Heart right ventricle (tissue), 16 donors: Measurements from ENCODE around the gene PSD4. TPM values are rescaled to one million over a fixed set of nuclear protein-coding genes. Genes with fewer than 3 reads are reported as not detected.

Experiments used
- ATAC-seq, 8 donors: fragments of 200-7000 bp; cut with Tn5 transposase; one replicate each; pipeline ENCODE4 v1.9.1; 2020; ENCODE audit warnings: mild to moderate bottlenecking in 8 of 8, moderate library complexity in 8 of 8, moderate number of reproducible peaks in 1 of 8
- DNase-seq, 2 donors: peaks; one replicate each; pipeline ENCODE4 v3.0.0-alpha.2; 2020
- H3K27ac ChIP-seq, 10 donors: fragments of 200-600 bp; sonication (generic) in 2 of 10; one replicate each; pipeline versions ENCODE4 v1.5.0 to v1.8.0; 2020 to 2022; ENCODE audit warnings: mild to moderate bottlenecking in 3 of 10
- H3K27me3 ChIP-seq, 7 donors: fragments of 200-600 bp; one replicate each; pipeline ENCODE4 v1.8.0; 2021 to 2022; ENCODE audit warnings: mild to moderate bottlenecking in 2 of 7
- H3K36me3 ChIP-seq, 9 donors: fragments of 200-600 bp; sonication (generic) in 1 of 9; one replicate each; pipeline versions ENCODE4 v1.5.0 to v1.8.0; 2020 to 2022; ENCODE audit warnings: mild to moderate bottlenecking in 2 of 9
- H3K4me1 ChIP-seq, 9 donors: fragments of 200-600 bp; sonication (generic) in 1 of 9; one replicate each; pipeline versions ENCODE4 v1.5.0 to v1.8.0; 2020 to 2022; ENCODE audit warnings: mild to moderate bottlenecking in 4 of 9
- H3K4me3 ChIP-seq, 10 donors: fragments of 200-600 bp; sonication (generic) in 2 of 10; one replicate each; pipeline versions ENCODE4 v1.5.0 to v1.8.0; 2020 to 2022; ENCODE audit warnings: mild to moderate bottlenecking in 7 of 10, moderate library complexity in 2 of 10
- H3K9me3 ChIP-seq, 11 donors: fragments of 200-600 bp in 10 of 11; sonication (generic) in 2 of 11; one replicate each; pipeline versions ENCODE4 v1.5.0 to v1.8.0; 2013 to 2022; ENCODE audit warnings: mild to moderate bottlenecking in 2 of 11, control low read depth in 1 of 11, moderate library complexity in 1 of 11
- WGBS, 2 donors: extraction: QIAGEN DNeasy Blood & Tissue Kit; methylation state at CpG; one replicate each; pipeline ENCODE4 v1.1.7; 2013; ENCODE audit warnings: inconsistent platforms in 1 of 2; 5-methylcytosine and 5-hydroxymethylcytosine counted together
- intact Hi-C, 10 donors: fragments of 100-400 bp; cut with DNase I; formaldehyde crosslinking; loops; one replicate each; pipeline versions ENCODE4 v1.11.1 to v1.14.2; 2022
- polyA plus RNA-seq, 2 donors: library from polyadenylated mRNA; stranded (reverse); fragments of 200-250 nt; gene quantifications; one replicate each; pipeline ENCODE4 v1.2.3, GENCODE V29; 2013
- total RNA-seq, 10 donors: library from RNA; stranded (reverse); fragmentation: NEBNext Ultra II Directional in 3 of 10; extraction: Animal tissue kit (Norgen Biotek cat#: 25700) in 3 of 10; gene quantifications; one replicate each; pipeline versions ENCODE4 v1.2.1 to v1.2.4, GENCODE V29; 2021 to 2023
- TF ChIP-seq, protein P1 (sequence below), 9 donors: fragments of 200-600 bp; sonication (generic) in 2 of 9; IDR thresholded peaks; one replicate each; pipeline versions ENCODE4 v1.5.0 to v1.8.0; 2021 to 2022; ENCODE audit warnings: antibody characterized with exemption in 9 of 9, mild to moderate bottlenecking in 5 of 9, moderate library complexity in 1 of 9
- donor health status: Arrhythmogenic right ventricular cardiomyopathy.
- donor health status: ischemic (EF 13 %, LVEDD 7.1; RV severe dilation, severe dysfunction).
- donor health status: healthy with polysubstance abuse.
- donor health status: DM: no; HTN: yes; CAD: no.
- donor health status: DM: no; HTN: no; CAD: no.
- donor health status: ischemic (EF 25% LVEDD 6.9; RV normal size, moderate dysfunction).
- donor health status: ischemic (EF 25% LVEDD 5.7; RV mildly dilated, moderate dysfunction).
- donor health status: healthy.
- donor health status: DM: yes; HTN: yes; CAD: no.
- donor health status: Ischemic cardiomyopathy.
- donor health status: ischemic (EF 35%, LVEDD 5.7; RV mildly dilated, moderate dysfunction).
- donor health status: nonischemic (EF 11% LVEDD 7.7; RV severe dilation, severe dysfunction).
- donor health status: DM: yes; HTN: yes; CAD: no.
- donor health status: PGD.
- donor health status: ischemic (EF 29% LVEDD 5.4; RV normal size, mild dysfunction).
- donor health status: nonischemic (EF 23%, LVEDD 6.1; RV moderate dilation, normal function).

PSD4 gene
- total and polyA plus RNA-seq, 12 donors, result 1.0 to 13.0 (median 1.7) TPM

DNA sequence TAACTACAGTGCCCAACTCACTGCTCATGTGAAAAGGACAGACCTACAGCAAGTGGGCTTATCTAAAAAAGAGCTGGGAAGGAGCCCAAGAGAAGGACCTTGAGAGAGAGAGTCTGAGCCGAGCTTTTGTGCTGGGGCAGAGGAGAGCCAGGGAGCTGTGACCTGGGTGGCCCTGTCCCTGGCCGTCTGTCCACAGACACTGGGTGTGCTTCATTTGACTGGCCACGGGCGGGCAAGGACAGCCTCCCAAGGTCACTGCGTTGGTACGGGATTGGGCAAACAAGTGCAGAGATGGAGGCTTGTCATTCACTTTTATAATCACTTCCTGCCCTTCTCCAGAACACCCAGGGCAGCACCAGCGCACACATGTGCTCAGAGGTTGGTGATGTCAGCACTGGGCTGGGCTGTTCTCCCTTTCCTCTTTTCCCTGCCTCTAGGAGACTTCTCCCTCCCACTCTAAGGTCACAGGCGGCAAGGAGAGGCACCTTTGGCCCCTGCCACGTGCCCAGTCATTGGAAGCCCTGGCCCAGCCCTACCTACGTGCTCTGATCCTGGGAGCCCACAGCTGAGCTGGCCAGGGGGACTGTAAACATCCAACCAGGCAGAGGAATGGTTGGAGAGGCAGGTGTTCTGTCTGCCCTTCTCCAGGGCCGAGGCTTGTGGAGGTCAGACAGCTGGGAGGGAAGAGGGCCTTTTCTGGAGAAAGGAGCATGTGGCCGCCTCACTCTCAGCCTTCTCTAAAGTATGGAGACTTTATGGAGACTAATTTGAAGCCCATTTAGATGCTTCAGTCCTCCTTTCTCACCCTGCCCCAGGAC, 6.4 kb upstream of the PSD4 start:
- 54 to 56% methylated on average over 12 of the region's 12 CpGs for WGBS, 2 donors
- no peak for DNase-seq
- peak; percentile 49 to 87 (median 66) for ATAC-seq

GRCh38 chr2:113167962-113168340, 5.8 kb upstream of the PSD4 start:
- DNase-seq, result no peak
- Histone ChIP-seq H3K27me3 (peaks cover 0 to 4% (median 0%) of the 10 kb centered on the region in 7 donors), H3K4me3 (no peak overlapping the region), H3K27ac (peak overlapping the region in 1 of 10 donors; percentile 20), H3K36me3 (no peaks in the 10 kb centered on the region), H3K9me3 (no peaks in the 10 kb centered on the region), H3K4me1 (peaks cover 0 to 34% (median 0%) of the 10 kb centered on the region in 9 donors)
- intact Hi-C loops, result no loop called here
- 79 to 89% methylated on average over 6 of the region's 6 CpGs for WGBS, 2 donors
- no peak for ATAC-seq
- TF ChIP-seq, protein P1, sequence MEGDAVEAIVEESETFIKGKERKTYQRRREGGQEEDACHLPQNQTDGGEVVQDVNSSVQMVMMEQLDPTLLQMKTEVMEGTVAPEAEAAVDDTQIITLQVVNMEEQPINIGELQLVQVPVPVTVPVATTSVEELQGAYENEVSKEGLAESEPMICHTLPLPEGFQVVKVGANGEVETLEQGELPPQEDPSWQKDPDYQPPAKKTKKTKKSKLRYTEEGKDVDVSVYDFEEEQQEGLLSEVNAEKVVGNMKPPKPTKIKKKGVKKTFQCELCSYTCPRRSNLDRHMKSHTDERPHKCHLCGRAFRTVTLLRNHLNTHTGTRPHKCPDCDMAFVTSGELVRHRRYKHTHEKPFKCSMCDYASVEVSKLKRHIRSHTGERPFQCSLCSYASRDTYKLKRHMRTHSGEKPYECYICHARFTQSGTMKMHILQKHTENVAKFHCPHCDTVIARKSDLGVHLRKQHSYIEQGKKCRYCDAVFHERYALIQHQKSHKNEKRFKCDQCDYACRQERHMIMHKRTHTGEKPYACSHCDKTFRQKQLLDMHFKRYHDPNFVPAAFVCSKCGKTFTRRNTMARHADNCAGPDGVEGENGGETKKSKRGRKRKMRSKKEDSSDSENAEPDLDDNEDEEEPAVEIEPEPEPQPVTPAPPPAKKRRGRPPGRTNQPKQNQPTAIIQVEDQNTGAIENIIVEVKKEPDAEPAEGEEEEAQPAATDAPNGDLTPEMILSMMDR (IDR thresholded peaks at IDR 0.05), result no peak

More for the DNA sequence above, 6.4 kb upstream of the PSD4 start:
- no peaks in the 10 kb centered on the region for H3K9me3 ChIP-seq
- H3K27me3 ChIP-seq, result no peaks in the 10 kb centered on the region
- H3K4me3 ChIP-seq, result no peak overlapping the region
- TF ChIP-seq, protein P1 (IDR thresholded peaks at IDR 0.05), result no peak
- H3K27ac ChIP-seq, result peak overlapping the region in 1 of 10 donors; percentile 58
- intact Hi-C loops, result no loop called here
- H3K36me3 ChIP-seq, result no peaks in the 10 kb centered on the region
- H3K4me1 ChIP-seq, result peaks cover 0 to 28% (median 0%) of the 10 kb centered on the region in 9 donors

- Histone ChIP-seq H3K27me3 (peaks cover 0 to 4% (median 0%) of the 10 kb centered on the region in 7 donors), H3K27ac (peak overlapping the region in 1 of 10 donors; percentile 66), H3K4me3 (no peak overlapping the region), H3K36me3 (no peaks in the 10 kb centered on the region), H3K9me3 (no peaks in the 10 kb centered on the region), H3K4me1 (peaks cover 0 to 41% (median 0%) of the 10 kb centered on the region in 9 donors)
- ATAC-seq, result no peak
- WGBS, 2 donors, result 86 to 92% methylated on average over 8 of the region's 8 CpGs
- intact Hi-C loops, result no loop called here
- DNase-seq, result no peak
- TF ChIP-seq, protein P1 (IDR thresholded peaks at IDR 0.05), result no peak
Measured at GRCh38 chr2:113169002-113169530, 4.7 kb upstream of the PSD4 start.

- H3K4me1 ChIP-seq, result peaks cover 0 to 41% (median 0%) of the 10 kb centered on the region in 9 donors
- DNase-seq (no peak), ATAC-seq (no peak)
- peaks cover 0 to 4% (median 0%) of the 10 kb centered on the region in 7 donors for H3K27me3 ChIP-seq
- intact Hi-C loops, result no loop called here
- no peak overlapping the region for H3K27ac ChIP-seq
- H3K9me3 ChIP-seq, result no peaks in the 10 kb centered on the region
- WGBS, 2 donors, result 91 to 95% methylated on average over 3 of the region's 3 CpGs
- no peak overlapping the region for H3K4me3 ChIP-seq
- TF ChIP-seq, protein P1 (IDR thresholded peaks at IDR 0.05), result no peak
- H3K36me3 ChIP-seq, result no peaks in the 10 kb centered on the region
Measured at GRCh38 chr2:113169586-113169985, 4.2 kb upstream of the PSD4 start.
